ENCODE measurements around the gene AEN.

GRCh38 chr15:88657326-88658069 is 36.4 kb downstream of the AEN start:
- TF ChIP-seq ZFX (IDR thresholded peaks at IDR 0.05) = no peak
- TF ChIP-seq, protein P1, sequence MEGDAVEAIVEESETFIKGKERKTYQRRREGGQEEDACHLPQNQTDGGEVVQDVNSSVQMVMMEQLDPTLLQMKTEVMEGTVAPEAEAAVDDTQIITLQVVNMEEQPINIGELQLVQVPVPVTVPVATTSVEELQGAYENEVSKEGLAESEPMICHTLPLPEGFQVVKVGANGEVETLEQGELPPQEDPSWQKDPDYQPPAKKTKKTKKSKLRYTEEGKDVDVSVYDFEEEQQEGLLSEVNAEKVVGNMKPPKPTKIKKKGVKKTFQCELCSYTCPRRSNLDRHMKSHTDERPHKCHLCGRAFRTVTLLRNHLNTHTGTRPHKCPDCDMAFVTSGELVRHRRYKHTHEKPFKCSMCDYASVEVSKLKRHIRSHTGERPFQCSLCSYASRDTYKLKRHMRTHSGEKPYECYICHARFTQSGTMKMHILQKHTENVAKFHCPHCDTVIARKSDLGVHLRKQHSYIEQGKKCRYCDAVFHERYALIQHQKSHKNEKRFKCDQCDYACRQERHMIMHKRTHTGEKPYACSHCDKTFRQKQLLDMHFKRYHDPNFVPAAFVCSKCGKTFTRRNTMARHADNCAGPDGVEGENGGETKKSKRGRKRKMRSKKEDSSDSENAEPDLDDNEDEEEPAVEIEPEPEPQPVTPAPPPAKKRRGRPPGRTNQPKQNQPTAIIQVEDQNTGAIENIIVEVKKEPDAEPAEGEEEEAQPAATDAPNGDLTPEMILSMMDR (conservative IDR thresholded peaks at IDR 0.05) = peak; percentile 92

Measured in C4-2B (cell line).